Activated B cell treated with CpG ODN at 0.5 μM for 24 hours (primary cell): ENCODE data around the gene LETM1. TPM values are rescaled to one million over a fixed set of nuclear protein-coding genes. Genes with fewer than 3 reads are reported as not detected.

Source experiments
- ATAC-seq: fragments of 200-7000 bp; cut with Tn5 transposase; one replicate; pipeline ENCODE4 v1.10.0; 2021; ENCODE audit warnings: low read depth, mild to moderate bottlenecking, moderate library complexity
- CTCF ChIA-PET: fragments of 350-600 bp; sonication (Branson Sonifier 250); formaldehyde crosslinking; loops from one replicate; lab custom pipeline; 2021; ENCODE audit warnings: antibody characterized with exemption; lab: Charles Lee
- POLR2A ChIA-PET: fragments of 350-600 bp; sonication (Branson Sonifier 250); formaldehyde crosslinking; loops from one replicate; lab custom pipeline; 2021; ENCODE audit warnings: antibody characterized with exemption; lab: Charles Lee
- DNase-seq: peaks from one replicate; pipeline ENCODE4 v3.0.0; 2022
- H3K27ac Mint-ChIP-seq: one replicate; pipeline ENCODE4 v1.8.0; 2020; ENCODE audit warnings: mixed read lengths
- H3K27me3 Mint-ChIP-seq: one replicate; pipeline ENCODE4 v1.8.0; 2021; ENCODE audit warnings: mixed read lengths
- H3K36me3 Mint-ChIP-seq: one replicate; pipeline ENCODE4 v1.8.0; 2021; ENCODE audit warnings: low read depth, mixed read lengths
- H3K4me1 Mint-ChIP-seq: one replicate; pipeline ENCODE4 v1.8.0; 2021; ENCODE audit warnings: mixed read lengths
- H3K4me3 Mint-ChIP-seq: one replicate; pipeline ENCODE4 v1.8.0; 2020; ENCODE audit warnings: mild to moderate bottlenecking, mixed read lengths
- H3K9me3 Mint-ChIP-seq: one replicate; pipeline ENCODE4 v1.8.0; 2020; ENCODE audit warnings: mixed read lengths
- intact Hi-C: fragments of 100-400 bp; cut with micrococcal nuclease; formaldehyde crosslinking; loops from one replicate; pipeline ENCODE4 v1.15.1; 2024
- total RNA-seq: library from RNA; stranded (reverse); gene quantifications from 2 replicates; pipeline ENCODE4 v1.2.3, GENCODE V29; 2022
- TF ChIP-seq, protein P1 (sequence below): fragments of 200-600 bp; IDR thresholded peaks from one replicate; pipeline ENCODE4 v1.8.0; 2022; ENCODE audit warnings: antibody characterized with exemption, mild to moderate bottlenecking

The LETM1 gene
- total RNA-seq, 1 donor from 2014 or later: 60.3 TPM

DNA sequence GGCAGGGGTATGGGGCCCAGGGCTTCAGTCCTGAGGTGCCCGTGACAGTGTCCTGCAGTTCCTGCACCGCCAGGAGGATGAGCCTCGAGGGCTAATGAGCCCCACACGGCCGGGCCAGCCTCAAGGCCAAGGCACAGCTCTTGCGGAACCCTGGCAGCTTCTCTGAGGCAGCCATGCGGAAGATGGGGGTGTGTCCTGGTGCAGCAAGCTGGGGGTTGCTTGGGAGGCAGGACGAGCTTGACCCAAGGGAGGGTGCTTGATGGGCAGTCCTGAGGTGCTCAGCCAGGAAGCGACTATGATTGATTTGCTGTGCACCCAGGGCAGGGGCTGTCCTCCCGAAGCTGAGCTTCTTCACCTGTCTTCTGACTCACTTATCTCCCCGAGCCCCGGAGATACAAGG, 72.0 kb downstream of the LETM1 start:
- ATAC-seq (no peak), DNase-seq (no peak)
- no peaks in the 10 kb centered on the region for H3K4me1 Mint-ChIP-seq
- H3K27ac Mint-ChIP-seq: no peak overlapping the region
- intact Hi-C loops: no loop called here
- ChIA-PET POLR2A (no interaction called here), CTCF (no interaction called here)
- H3K4me3 Mint-ChIP-seq: no peak overlapping the region
- H3K27me3 Mint-ChIP-seq: no peaks in the 10 kb centered on the region
- no peaks in the 10 kb centered on the region for H3K36me3 Mint-ChIP-seq
- TF ChIP-seq, protein P1, sequence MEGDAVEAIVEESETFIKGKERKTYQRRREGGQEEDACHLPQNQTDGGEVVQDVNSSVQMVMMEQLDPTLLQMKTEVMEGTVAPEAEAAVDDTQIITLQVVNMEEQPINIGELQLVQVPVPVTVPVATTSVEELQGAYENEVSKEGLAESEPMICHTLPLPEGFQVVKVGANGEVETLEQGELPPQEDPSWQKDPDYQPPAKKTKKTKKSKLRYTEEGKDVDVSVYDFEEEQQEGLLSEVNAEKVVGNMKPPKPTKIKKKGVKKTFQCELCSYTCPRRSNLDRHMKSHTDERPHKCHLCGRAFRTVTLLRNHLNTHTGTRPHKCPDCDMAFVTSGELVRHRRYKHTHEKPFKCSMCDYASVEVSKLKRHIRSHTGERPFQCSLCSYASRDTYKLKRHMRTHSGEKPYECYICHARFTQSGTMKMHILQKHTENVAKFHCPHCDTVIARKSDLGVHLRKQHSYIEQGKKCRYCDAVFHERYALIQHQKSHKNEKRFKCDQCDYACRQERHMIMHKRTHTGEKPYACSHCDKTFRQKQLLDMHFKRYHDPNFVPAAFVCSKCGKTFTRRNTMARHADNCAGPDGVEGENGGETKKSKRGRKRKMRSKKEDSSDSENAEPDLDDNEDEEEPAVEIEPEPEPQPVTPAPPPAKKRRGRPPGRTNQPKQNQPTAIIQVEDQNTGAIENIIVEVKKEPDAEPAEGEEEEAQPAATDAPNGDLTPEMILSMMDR: no peak
- no peaks in the 10 kb centered on the region for H3K9me3 Mint-ChIP-seq

DNA sequence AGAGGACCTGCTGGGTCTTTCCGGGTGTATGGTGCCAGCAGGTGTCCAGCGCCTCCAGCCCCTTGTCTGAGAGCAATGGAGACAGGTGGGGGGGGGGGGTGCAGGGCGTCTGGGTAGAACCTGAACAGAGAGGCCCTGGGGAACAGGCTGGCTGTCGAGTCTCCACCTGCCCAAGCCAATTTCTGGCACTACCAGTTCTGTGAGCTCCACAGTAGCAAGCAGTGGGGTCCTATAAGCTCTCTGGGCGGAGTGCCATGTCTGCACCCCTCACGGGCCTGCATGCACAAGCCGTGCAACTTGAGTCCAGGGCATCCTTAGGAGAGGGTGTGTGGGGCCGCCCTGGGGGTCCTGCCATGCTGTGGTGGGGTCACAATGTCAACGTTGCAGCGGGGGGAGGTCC, 72.9 kb downstream of the LETM1 start:
- DNase-seq (no peak), ATAC-seq (no peak)
- Mint-ChIP-seq H3K4me3 (no peak overlapping the region), H3K9me3 (no peaks in the 10 kb centered on the region), H3K4me1 (no peaks in the 10 kb centered on the region), H3K27me3 (no peaks in the 10 kb centered on the region), H3K27ac (no peak overlapping the region), H3K36me3 (no peaks in the 10 kb centered on the region)
- intact Hi-C loops: no loop called here
- TF ChIP-seq, protein P1: no peak
- POLR2A ChIA-PET: no interaction called here
- CTCF ChIA-PET: no interaction called here

DNA sequence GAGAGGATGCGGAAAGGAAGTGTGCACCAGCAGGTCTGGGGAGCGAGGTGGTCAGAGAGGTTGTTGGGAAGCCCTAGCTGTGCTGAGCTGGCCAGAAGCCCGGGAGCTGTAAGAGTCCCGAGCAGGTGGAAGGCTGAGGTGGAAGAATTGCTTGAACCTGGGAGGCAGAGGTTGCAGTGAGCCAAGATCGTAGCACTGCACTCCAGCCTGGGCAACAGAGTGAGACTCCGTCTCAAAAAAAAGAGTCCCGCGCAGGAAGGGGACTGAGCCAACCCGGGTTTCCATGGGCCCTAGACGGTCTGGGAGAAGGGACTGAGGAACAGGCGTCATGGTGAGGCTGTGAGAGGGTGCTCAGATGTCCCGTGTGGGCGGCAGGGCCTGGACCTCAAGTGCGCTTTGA, 75.5 kb downstream of the LETM1 start:
- ChIA-PET POLR2A (no interaction called here), CTCF (no interaction called here)
- intact Hi-C loops: no loop called here
- H3K27ac Mint-ChIP-seq: no peak overlapping the region
- H3K27me3 Mint-ChIP-seq: no peaks in the 10 kb centered on the region
- H3K36me3 Mint-ChIP-seq: no peaks in the 10 kb centered on the region
- DNase-seq (no peak), ATAC-seq (no peak)
- H3K9me3 Mint-ChIP-seq: no peaks in the 10 kb centered on the region
- no peak overlapping the region for H3K4me3 Mint-ChIP-seq
- H3K4me1 Mint-ChIP-seq: no peaks in the 10 kb centered on the region
- TF ChIP-seq, protein P1: no peak

DNA sequence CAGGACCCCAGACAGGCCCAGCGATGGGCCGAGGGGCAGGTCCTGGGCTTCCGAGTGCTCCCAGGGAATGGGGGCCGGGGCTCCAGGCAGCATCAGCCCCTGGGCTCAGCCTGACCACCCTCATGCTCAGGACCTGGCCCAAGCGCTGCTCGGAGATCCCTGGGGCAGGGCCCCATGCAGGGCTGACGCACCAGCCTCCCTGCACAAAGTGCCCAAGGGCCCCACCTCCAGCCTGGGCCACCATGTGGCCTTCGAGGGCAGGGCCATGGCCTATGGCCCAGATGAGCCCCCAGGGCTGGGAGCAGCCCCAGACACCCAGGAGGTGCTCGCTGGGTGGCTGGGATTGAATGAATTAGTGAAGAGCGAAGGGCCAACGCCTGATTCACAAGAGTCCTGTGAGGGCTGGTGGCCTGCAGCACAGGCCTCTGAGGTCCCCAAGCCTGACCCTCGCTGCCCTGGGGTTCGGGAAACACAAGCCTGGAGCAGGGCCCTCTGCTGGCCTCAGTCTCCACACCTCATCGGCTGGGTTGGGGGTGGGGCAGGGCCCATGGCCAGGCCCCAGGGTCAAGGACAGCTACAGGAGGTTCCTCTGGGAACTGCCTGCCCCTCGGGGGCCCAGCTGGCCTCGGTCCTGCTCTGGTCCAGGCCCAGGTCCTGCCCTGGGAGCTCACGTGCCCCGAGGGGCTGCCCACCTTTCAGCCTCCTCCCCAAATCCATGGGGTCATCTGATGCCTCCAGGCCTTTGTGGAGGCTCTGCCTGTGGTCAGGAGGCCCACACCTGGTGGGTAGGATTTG, 76.2 kb downstream of the LETM1 start:
- DNase-seq: no peak
- H3K9me3 Mint-ChIP-seq: no peaks in the 10 kb centered on the region
- H3K27me3 Mint-ChIP-seq: no peaks in the 10 kb centered on the region
- ChIA-PET CTCF (no interaction called here), POLR2A (no interaction called here)
- H3K4me3 Mint-ChIP-seq: no peak overlapping the region
- intact Hi-C loops: no loop called here
- H3K4me1 Mint-ChIP-seq: no peaks in the 10 kb centered on the region
- no peak for ATAC-seq
- H3K27ac Mint-ChIP-seq: no peak overlapping the region
- TF ChIP-seq, protein P1: no peak
- H3K36me3 Mint-ChIP-seq: no peaks in the 10 kb centered on the region

DNA sequence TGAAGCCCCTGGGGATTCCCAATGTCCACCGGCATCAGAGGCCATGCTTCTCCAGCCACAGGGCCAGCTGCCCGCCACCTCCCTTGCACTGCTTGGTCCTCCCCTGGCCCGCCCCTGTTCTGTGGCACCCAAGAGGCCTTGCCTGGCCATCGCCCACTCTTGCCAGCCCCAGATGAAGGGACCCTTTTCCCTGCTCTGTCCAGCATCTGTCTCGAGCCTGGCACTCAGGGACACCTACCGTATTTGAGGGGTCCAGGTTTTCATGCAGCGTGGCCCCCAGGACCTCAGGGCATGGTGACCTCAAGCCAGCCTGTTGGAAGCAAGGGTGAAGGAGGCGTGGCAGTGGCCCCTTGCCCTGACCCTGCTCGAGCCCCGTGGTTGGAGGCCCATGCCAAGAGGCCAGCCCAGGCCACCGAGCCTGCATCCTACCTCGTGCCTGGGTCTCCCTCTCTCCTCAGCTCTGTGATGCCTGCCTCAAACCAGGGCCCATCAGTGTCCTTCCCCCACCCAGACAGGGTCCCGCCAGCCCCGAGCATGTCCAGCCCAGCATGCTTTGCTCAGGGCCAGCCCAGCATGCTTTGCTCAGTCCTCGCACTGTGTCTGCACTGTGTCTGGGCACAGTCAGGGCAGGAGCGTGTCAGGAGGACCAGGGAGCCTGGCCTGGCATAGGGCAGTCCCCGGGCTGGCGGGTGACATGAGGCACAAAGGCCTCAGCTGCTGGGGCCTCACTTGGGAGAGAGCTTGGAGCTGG, 77.1 kb downstream of the LETM1 start:
- Mint-ChIP-seq H3K4me1 (no peaks in the 10 kb centered on the region), H3K4me3 (no peak overlapping the region), H3K36me3 (no peaks in the 10 kb centered on the region), H3K27ac (no peak overlapping the region), H3K27me3 (peaks cover 2% of the 10 kb centered on the region), H3K9me3 (no peaks in the 10 kb centered on the region)
- intact Hi-C loops: no loop called here
- ChIA-PET POLR2A (no interaction called here), CTCF (no interaction called here)
- TF ChIP-seq, protein P1: no peak
- no peak for ATAC-seq
- DNase-seq: no peak
